Mesothelial cell of epicardium (in vitro differentiated cells): ENCODE measurements around the gene HEPACAM2. TPM values are rescaled to one million over a fixed set of nuclear protein-coding genes. Genes with fewer than 3 reads are reported as not detected.

ENCODE experiments used
- DNase-seq, 2 experiments: peaks; one replicate each; pipeline ENCODE4 v3.0.0; 2021; ENCODE audit warnings: low spot score in 2 of 2; ENCODE audit not compliant: unreplicated experiment in 2 of 2
- H3K27ac Mint-ChIP-seq: 2 replicates; pipeline ENCODE4 v1.8.0; 2021; ENCODE audit warnings: mixed read lengths
- H3K27me3 Mint-ChIP-seq: 2 replicates; pipeline ENCODE4 v1.8.0; 2021; ENCODE audit warnings: low read depth, mixed read lengths
- H3K36me3 Mint-ChIP-seq: 2 replicates; pipeline ENCODE4 v1.8.0; 2021; ENCODE audit warnings: mixed read lengths
- H3K4me1 Mint-ChIP-seq: 2 replicates; pipeline ENCODE4 v1.8.0; 2021; ENCODE audit warnings: mixed read lengths
- H3K4me3 Mint-ChIP-seq: 2 replicates; pipeline ENCODE4 v1.8.0; 2021; ENCODE audit warnings: mild to moderate bottlenecking, moderate library complexity, mixed read lengths
- H3K9me3 Mint-ChIP-seq: 2 replicates; pipeline ENCODE4 v1.8.0; 2021; ENCODE audit warnings: mixed read lengths
- total RNA-seq: library from RNA; stranded (reverse); gene quantifications from 3 replicates; pipeline ENCODE4 v1.2.1, GENCODE V29; 2021
- TF ChIP-seq, protein P1 (sequence below): fragments of 200-600 bp; sonication (generic); IDR thresholded peaks from one replicate; pipeline ENCODE4 v1.5.0; 2021; ENCODE audit warnings: antibody characterized with exemption; ENCODE audit not compliant: unreplicated experiment

HEPACAM2 gene
- total RNA-seq, 1 donor from 2014 or later: not detected

DNA sequence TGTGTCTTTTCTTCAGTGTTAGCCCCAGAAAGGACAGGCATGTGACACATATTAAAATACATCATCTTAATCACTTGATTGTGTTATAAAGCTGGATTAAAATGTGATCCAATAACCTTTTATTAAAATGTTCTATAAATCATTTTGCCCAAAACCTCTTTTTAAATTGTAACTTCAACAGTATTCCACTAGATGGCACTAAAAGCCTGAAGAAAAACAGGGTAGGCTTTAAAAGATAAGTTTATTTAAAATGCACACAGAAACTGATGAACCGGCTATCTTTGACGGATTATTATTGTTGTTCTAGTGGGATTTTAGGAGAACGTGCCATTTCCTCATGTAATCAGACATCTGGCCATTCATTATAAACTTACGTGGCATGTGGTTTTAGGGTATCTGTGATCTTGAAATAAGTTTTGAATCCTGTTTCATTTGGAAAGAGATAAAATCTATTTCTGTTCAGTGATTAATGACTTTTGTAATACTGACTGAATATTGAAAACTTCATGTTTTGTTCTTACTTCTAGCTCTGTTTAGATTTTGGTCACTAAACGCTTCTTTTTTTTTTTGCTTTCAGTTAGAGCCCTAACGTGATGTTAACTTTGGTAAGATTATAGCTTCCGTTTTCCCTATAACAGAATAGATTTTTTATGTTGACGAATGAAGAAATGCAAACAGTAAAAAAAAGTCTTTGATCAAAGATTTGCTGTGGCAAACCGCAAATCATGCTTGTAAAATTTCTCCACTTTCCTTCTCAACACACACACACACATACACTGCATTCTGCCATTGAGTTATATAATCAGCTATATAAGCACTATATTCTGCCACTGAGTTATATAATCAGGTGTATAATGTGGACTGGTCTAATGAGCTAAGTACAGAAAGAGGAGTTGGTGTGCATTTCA is 19.5 kb upstream of the HEPACAM2 start:
- Mint-ChIP-seq H3K36me3 (no peaks in the 10 kb centered on the region), H3K27ac (peak overlapping the region; percentile 36), H3K9me3 (no peaks in the 10 kb centered on the region), H3K27me3 (no peaks in the 10 kb centered on the region), H3K4me1 (peaks cover 4% of the 10 kb centered on the region), H3K4me3 (peak overlapping the region; percentile 36)
- TF ChIP-seq, protein P1, sequence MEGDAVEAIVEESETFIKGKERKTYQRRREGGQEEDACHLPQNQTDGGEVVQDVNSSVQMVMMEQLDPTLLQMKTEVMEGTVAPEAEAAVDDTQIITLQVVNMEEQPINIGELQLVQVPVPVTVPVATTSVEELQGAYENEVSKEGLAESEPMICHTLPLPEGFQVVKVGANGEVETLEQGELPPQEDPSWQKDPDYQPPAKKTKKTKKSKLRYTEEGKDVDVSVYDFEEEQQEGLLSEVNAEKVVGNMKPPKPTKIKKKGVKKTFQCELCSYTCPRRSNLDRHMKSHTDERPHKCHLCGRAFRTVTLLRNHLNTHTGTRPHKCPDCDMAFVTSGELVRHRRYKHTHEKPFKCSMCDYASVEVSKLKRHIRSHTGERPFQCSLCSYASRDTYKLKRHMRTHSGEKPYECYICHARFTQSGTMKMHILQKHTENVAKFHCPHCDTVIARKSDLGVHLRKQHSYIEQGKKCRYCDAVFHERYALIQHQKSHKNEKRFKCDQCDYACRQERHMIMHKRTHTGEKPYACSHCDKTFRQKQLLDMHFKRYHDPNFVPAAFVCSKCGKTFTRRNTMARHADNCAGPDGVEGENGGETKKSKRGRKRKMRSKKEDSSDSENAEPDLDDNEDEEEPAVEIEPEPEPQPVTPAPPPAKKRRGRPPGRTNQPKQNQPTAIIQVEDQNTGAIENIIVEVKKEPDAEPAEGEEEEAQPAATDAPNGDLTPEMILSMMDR: peak; percentile 84
- no peak for DNase-seq

DNA sequence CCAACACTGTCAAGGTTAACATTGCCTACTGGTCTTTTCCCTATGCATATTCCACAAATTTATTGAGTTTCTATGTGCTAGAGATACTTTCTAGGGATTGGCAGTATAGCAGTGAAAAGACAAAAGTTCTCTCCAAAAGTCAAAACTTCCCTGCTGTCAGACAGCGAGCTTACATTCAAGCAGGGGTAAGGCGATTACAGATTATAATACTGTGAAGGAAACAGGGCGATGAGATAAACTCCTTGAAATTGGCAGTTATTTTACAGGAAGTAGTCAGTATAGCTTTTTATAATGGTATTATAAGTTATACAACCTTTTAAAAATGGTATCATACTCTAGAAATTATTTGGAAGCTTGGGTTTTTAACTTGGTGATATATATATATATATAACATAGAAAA is 15.8 kb upstream of the HEPACAM2 start:
- TF ChIP-seq, protein P1: no peak
- Mint-ChIP-seq H3K27ac (no peak overlapping the region), H3K36me3 (no peaks in the 10 kb centered on the region), H3K27me3 (no peaks in the 10 kb centered on the region), H3K4me1 (peaks cover 4% of the 10 kb centered on the region), H3K9me3 (no peaks in the 10 kb centered on the region), H3K4me3 (no peak overlapping the region)
- no peak for DNase-seq

DNA sequence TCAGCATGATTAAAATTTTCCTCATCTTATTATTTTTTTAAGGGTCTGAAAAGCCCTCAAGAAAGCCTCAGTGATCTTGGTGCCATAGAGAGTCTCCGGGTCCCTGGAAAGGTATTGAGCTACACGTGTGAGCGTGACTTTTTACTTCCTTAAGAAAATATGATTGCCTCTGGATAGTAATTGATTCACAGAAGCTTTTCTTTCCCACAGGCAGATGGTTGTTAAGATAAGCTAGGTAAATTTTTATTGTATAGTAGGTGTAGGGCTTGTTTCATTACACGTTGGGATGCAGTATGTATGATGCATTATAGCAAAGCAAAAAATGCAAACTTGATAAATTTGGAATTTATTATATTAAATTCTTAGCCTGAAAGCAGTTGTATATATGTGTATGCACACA is 13.6 kb upstream of the HEPACAM2 start:
- Mint-ChIP-seq H3K27ac (no peak overlapping the region), H3K4me3 (no peak overlapping the region), H3K4me1 (no peaks in the 10 kb centered on the region), H3K27me3 (no peaks in the 10 kb centered on the region), H3K36me3 (no peaks in the 10 kb centered on the region), H3K9me3 (no peaks in the 10 kb centered on the region)
- TF ChIP-seq, protein P1: no peak
- DNase-seq: no peak

DNA sequence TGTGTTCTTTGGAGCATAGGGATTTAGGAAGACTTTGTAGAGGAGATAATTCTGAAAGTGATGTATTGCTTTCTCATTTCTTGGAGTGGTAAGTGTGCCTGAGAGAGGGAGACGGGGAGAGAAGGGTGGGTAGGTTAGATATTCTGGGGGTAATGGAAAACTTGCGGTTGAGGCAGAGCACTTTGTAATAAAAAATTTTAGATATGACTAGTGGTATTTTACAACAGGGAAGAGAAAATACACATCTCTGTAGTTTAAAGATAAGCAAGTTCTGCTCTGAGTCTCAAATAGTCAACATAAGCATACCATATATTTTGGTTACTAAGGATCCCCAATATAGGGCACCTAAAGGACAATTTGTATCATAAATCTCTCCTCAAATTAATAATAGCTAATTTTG is 12.5 kb upstream of the HEPACAM2 start:
- no peaks in the 10 kb centered on the region for H3K9me3 Mint-ChIP-seq

DNA sequence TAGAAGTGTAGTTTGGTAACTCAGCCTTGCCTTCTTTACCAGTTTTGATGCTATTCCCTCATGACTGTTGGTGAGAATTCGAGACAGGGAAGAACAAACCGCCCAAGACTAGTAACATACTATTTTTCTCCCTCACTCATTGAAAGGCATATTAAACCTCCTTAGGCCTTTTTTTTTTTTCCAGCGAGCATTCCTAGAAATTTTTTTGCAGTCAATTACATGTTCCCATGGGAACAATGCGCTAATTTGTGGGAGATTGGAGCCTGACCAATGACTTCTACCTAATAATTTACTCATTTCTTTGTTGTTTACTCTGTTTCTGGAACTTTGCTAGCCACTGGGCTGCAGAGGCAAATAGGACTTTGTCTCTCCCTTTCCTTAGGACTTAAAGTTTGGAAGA is 11.9 kb upstream of the HEPACAM2 start:
- Mint-ChIP-seq H3K4me1 (no peaks in the 10 kb centered on the region), H3K27me3 (no peaks in the 10 kb centered on the region), H3K27ac (no peak overlapping the region), H3K36me3 (no peaks in the 10 kb centered on the region), H3K4me3 (no peak overlapping the region), H3K9me3 (no peaks in the 10 kb centered on the region)
- no peak for DNase-seq
- TF ChIP-seq, protein P1: no peak

More for the DNA sequence above, 12.5 kb upstream of the HEPACAM2 start:
- no peak for DNase-seq
- no peaks in the 10 kb centered on the region for H3K4me1 Mint-ChIP-seq
- TF ChIP-seq, protein P1: no peak
- no peaks in the 10 kb centered on the region for H3K36me3 Mint-ChIP-seq
- no peak overlapping the region for H3K27ac Mint-ChIP-seq
- H3K27me3 Mint-ChIP-seq: no peaks in the 10 kb centered on the region
- H3K4me3 Mint-ChIP-seq: no peak overlapping the region
